ENCODE data around the gene CSNK2A1. TPM values are rescaled to one million over a fixed set of nuclear protein-coding genes. Genes with fewer than 3 reads are reported as not detected.

The CSNK2A1 gene
- total RNA-seq, 6 experiments from 2014 or later, result 124 to 150 (median 135) TPM

- DNase-seq, result no peak
- Mint-ChIP-seq H3K4me1 (ENCODE audit: low read depth) (peaks cover 12% of the 10 kb centered on the region), H3K27ac (no peak overlapping the region), H3K4me3 (no peak overlapping the region), H3K36me3 (ENCODE audit: low read depth) (peaks cover 21% of the 10 kb centered on the region), H3K27me3 (ENCODE audit: insufficient read depth) (no peaks in the 10 kb centered on the region; the same call in none of the 2 replicates), H3K9me3 (no peaks in the 10 kb centered on the region)
- TF ChIP-seq, protein P1, sequence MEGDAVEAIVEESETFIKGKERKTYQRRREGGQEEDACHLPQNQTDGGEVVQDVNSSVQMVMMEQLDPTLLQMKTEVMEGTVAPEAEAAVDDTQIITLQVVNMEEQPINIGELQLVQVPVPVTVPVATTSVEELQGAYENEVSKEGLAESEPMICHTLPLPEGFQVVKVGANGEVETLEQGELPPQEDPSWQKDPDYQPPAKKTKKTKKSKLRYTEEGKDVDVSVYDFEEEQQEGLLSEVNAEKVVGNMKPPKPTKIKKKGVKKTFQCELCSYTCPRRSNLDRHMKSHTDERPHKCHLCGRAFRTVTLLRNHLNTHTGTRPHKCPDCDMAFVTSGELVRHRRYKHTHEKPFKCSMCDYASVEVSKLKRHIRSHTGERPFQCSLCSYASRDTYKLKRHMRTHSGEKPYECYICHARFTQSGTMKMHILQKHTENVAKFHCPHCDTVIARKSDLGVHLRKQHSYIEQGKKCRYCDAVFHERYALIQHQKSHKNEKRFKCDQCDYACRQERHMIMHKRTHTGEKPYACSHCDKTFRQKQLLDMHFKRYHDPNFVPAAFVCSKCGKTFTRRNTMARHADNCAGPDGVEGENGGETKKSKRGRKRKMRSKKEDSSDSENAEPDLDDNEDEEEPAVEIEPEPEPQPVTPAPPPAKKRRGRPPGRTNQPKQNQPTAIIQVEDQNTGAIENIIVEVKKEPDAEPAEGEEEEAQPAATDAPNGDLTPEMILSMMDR (IDR thresholded peaks at IDR 0.05), result no peak
These were observed 107.1 kb downstream of the CSNK2A1 start for GRCh38 chr20:436476-436875.

GRCh38 chr20:435558-435957 lies 108.0 kb downstream of the CSNK2A1 start:
- H3K36me3 Mint-ChIP-seq (ENCODE audit: low read depth), result peaks cover 25% of the 10 kb centered on the region
- H3K27me3 Mint-ChIP-seq (ENCODE audit: insufficient read depth), result peaks cover 1% of the 10 kb centered on the region
- peak overlapping the region; percentile 41; the same call in 1 of the 2 replicates for H3K27ac Mint-ChIP-seq
- TF ChIP-seq, protein P1 (IDR thresholded peaks at IDR 0.05), result no peak
- H3K4me1 Mint-ChIP-seq (ENCODE audit: low read depth), result peaks cover 12% of the 10 kb centered on the region
- no peaks in the 10 kb centered on the region for H3K9me3 Mint-ChIP-seq
- no peak overlapping the region for H3K4me3 Mint-ChIP-seq
- no peak for DNase-seq

DNA sequence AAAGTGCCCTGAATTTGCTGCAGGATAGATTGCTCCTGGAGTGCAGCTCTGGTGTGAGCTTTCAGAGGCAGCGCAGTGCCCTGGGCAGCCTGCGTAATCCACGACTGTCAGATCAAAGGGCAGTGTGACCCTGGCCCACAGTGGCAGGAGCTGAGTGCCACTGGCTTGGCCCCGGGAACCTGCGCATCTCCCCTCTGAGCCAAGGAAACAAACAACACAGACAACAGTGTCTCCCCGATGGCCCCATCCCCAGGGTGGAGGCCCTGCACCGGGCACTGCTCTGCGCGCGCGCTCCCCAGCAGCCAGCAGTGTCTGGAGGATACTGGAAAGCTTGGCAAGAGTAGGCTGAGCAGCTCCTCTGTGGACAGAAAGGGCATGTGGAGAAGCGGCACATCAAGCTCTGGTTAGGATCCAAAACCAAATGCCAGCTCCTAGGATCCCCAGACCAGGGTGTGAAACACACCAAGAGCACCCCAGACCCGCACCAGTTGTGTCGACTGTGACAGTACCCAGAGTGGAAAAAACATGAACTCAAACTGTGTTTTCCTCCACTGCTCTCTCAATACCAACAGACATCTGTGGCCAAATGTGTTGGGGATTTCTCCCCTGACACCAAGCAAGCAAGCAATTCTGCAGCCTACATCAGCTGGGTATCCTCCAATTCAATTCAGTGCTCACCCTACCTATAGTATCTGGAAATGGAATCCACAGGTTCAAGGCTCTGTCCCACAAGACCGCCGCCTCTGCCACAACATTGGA lies 108.8 kb downstream of the CSNK2A1 start:
- peak overlapping the region; percentile 11; the same call in 1 of the 2 replicates for H3K27ac Mint-ChIP-seq
- TF ChIP-seq, protein P1 (IDR thresholded peaks at IDR 0.05), result no peak
- H3K27me3 Mint-ChIP-seq (ENCODE audit: insufficient read depth), result peaks cover 3% of the 10 kb centered on the region
- H3K9me3 Mint-ChIP-seq, result no peaks in the 10 kb centered on the region
- H3K36me3 Mint-ChIP-seq (ENCODE audit: low read depth), result peaks cover 27% of the 10 kb centered on the region
- H3K4me3 Mint-ChIP-seq, result no peak overlapping the region
- H3K4me1 Mint-ChIP-seq (ENCODE audit: low read depth), result peaks cover 12% of the 10 kb centered on the region
- DNase-seq, result no peak

DNA sequence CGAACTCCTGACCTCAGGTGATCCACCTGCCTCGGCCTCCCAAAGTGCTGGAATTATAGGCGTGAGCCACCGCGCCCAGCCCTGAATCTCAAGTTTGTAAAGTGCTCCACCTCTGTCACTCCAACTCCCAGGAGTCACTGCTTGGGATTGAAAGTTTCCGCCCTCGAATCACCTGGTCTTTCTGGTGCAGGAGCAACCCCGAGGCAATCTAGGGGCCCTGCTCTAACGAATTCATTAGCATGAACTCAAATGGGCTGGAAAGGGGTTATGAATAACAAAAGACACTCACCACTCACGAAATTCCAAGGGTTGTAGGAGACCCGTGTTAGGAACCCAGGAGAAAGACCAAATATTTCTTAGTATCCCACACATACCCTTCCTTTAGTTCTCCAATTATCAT lies 109.4 kb downstream of the CSNK2A1 start:
- Mint-ChIP-seq H3K9me3 (no peaks in the 10 kb centered on the region), H3K36me3 (ENCODE audit: low read depth) (peaks cover 26% of the 10 kb centered on the region), H3K4me3 (no peak overlapping the region), H3K27ac (peak overlapping the region; percentile 11; the same call in 1 of the 2 replicates), H3K4me1 (ENCODE audit: low read depth) (peaks cover 12% of the 10 kb centered on the region), H3K27me3 (ENCODE audit: insufficient read depth) (peaks cover 3% of the 10 kb centered on the region)
- TF ChIP-seq, protein P1 (IDR thresholded peaks at IDR 0.05), result no peak
- no peak for DNase-seq

GRCh38 chr20:433300-433975 lies 110.2 kb downstream of the CSNK2A1 start:
- peaks cover 19% of the 10 kb centered on the region for H3K36me3 Mint-ChIP-seq (ENCODE audit: low read depth)
- no peak overlapping the region; the same call in 1 of the 2 replicates for H3K4me3 Mint-ChIP-seq
- H3K9me3 Mint-ChIP-seq, result no peaks in the 10 kb centered on the region
- H3K4me1 Mint-ChIP-seq (ENCODE audit: low read depth), result peaks cover 12% of the 10 kb centered on the region
- TF ChIP-seq, protein P1 (IDR thresholded peaks at IDR 0.05), result no peak
- peaks cover 3% of the 10 kb centered on the region for H3K27me3 Mint-ChIP-seq (ENCODE audit: insufficient read depth)
- H3K27ac Mint-ChIP-seq, result peak overlapping the region; percentile 66
- no peak for DNase-seq

Data from HFFc6 (cell line).